ENCODE data around the gene DDR2.

The DDR2 gene

GRCh38 chr1:162626094-162626493 is 6.2 kb upstream of the DDR2 start:
- Histone ChIP-seq H3K27ac (peak overlapping the region; percentile 75; the same call in 1 of the 2 replicates), H2AFZ (ENCODE audit: low read depth) (peak overlapping the region; percentile 66)

GRCh38 chr1:162626761-162627160 is 5.5 kb upstream of the DDR2 start:
- Histone ChIP-seq H3K4me2 (peak overlapping the region; percentile 90), H3K9ac (peak overlapping the region; percentile 61), H2AFZ (ENCODE audit: low read depth) (peak overlapping the region; percentile 66), H3K79me2 (ENCODE audit: insufficient read depth, low read depth) (no peaks in the 10 kb centered on the region), H3K4me1 (ENCODE audit: low read depth, poor library complexity, severe bottlenecking) (peaks cover 58% of the 10 kb centered on the region), H3K27me3 (ENCODE audit: insufficient read depth, low read depth) (no peaks in the 10 kb centered on the region), H4K20me1 (ENCODE audit: insufficient read depth) (no peaks in the 10 kb centered on the region), H3K27ac (peak overlapping the region; percentile 75), H3K36me3 (ENCODE audit: insufficient read depth) (no peaks in the 10 kb centered on the region), H3K4me3 (IDR thresholded peaks at IDR 0.05; ENCODE audit: insufficient read depth, low read depth, low read length) (peak overlapping the region; percentile 89)
- TF ChIP-seq CTCF (conservative IDR thresholded peaks at IDR 0.05; ENCODE audit: low read depth, low read length): no peak

More at GRCh38 chr1:162626094-162626493, 6.2 kb upstream of the DDR2 start:
- peak overlapping the region; percentile 61; the same call in 1 of the 2 replicates for H3K9ac ChIP-seq
- H3K4me1 ChIP-seq (ENCODE audit: low read depth, poor library complexity, severe bottlenecking): peaks cover 51% of the 10 kb centered on the region
- peak overlapping the region; percentile 90 for H3K4me2 ChIP-seq
- no peak for TF ChIP-seq CTCF (conservative IDR thresholded peaks at IDR 0.05; ENCODE audit: low read depth, low read length)
- no peaks in the 10 kb centered on the region for H3K36me3 ChIP-seq (ENCODE audit: insufficient read depth)
- H3K27me3 ChIP-seq (ENCODE audit: insufficient read depth, low read depth): no peaks in the 10 kb centered on the region
- H4K20me1 ChIP-seq (ENCODE audit: insufficient read depth): no peaks in the 10 kb centered on the region
- H3K79me2 ChIP-seq (ENCODE audit: insufficient read depth, low read depth): no peaks in the 10 kb centered on the region
- H3K4me3 ChIP-seq (IDR thresholded peaks at IDR 0.05; ENCODE audit: insufficient read depth, low read depth, low read length): peak overlapping the region; percentile 89

GRCh38 chr1:162627662-162628296 is 4.5 kb upstream of the DDR2 start:
- Histone ChIP-seq H3K9ac (peak overlapping the region; percentile 61; the same call in 1 of the 2 replicates), H2AFZ (ENCODE audit: low read depth) (peak overlapping the region; percentile 66), H3K36me3 (ENCODE audit: insufficient read depth) (no peaks in the 10 kb centered on the region), H3K4me3 (IDR thresholded peaks at IDR 0.05; ENCODE audit: insufficient read depth, low read depth, low read length) (no peak overlapping the region), H4K20me1 (ENCODE audit: insufficient read depth) (no peaks in the 10 kb centered on the region), H3K27ac (no peak overlapping the region; the same call in 1 of the 2 replicates), H3K27me3 (ENCODE audit: insufficient read depth, low read depth) (no peaks in the 10 kb centered on the region), H3K4me2 (peak overlapping the region; percentile 90; the same call in 1 of the 2 replicates), H3K79me2 (ENCODE audit: insufficient read depth, low read depth) (no peaks in the 10 kb centered on the region), H3K4me1 (ENCODE audit: low read depth, poor library complexity, severe bottlenecking) (peaks cover 64% of the 10 kb centered on the region)
- peak; percentile 96 for TF ChIP-seq CTCF (conservative IDR thresholded peaks at IDR 0.05; ENCODE audit: low read depth, low read length)

- Histone ChIP-seq H3K4me3 (IDR thresholded peaks at IDR 0.05; ENCODE audit: insufficient read depth, low read depth, low read length) (no peak overlapping the region), H3K4me2 (no peak overlapping the region), H3K9ac (no peak overlapping the region), H3K27ac (no peak overlapping the region), H3K36me3 (ENCODE audit: insufficient read depth) (no peaks in the 10 kb centered on the region), H3K79me2 (ENCODE audit: insufficient read depth, low read depth) (no peaks in the 10 kb centered on the region), H4K20me1 (ENCODE audit: insufficient read depth) (no peaks in the 10 kb centered on the region), H3K27me3 (ENCODE audit: insufficient read depth, low read depth) (no peaks in the 10 kb centered on the region), H3K4me1 (ENCODE audit: low read depth, poor library complexity, severe bottlenecking) (peaks cover 77% of the 10 kb centered on the region), H2AFZ (ENCODE audit: low read depth) (no peak overlapping the region)
- TF ChIP-seq CTCF (conservative IDR thresholded peaks at IDR 0.05; ENCODE audit: low read depth, low read length): no peak
Observed at GRCh38 chr1:162629077-162629627, 3.1 kb upstream of the DDR2 start.

All from KMS-11 (cell line).